Loucy (cell line): ENCODE results near the gene KSR2.
"Not testable (repeated sequence)": the region's sequence is repeated elsewhere in the genome, so short reads cannot be mapped to it uniquely, and the experiment has no call there.

Experiments used
- H2AFZ ChIP-seq: fragments of 200-600 bp; sonication (generic); 2 replicates; pipeline ENCODE4 v1.6.0; 2016; ENCODE audit warnings: antibody characterized with exemption, mild to moderate bottlenecking, low read length, moderate library complexity
- H3F3A ChIP-seq: fragments of 200-600 bp; 2 replicates; pipeline ENCODE4 v1.6.0; 2016; ENCODE audit warnings: antibody characterized with exemption, low read depth, mild to moderate bottlenecking
- H3K27me3 ChIP-seq: fragments of 200-600 bp; sonication (generic); 2 replicates; pipeline ENCODE4 v1.6.1; 2014; ENCODE audit warnings: low read length, mild to moderate bottlenecking; ENCODE audit not compliant: insufficient read depth, poor library complexity, severe bottlenecking
- H3K36me3 ChIP-seq: fragments of 200-600 bp; sonication (generic); 2 replicates; pipeline ENCODE4 v1.6.1; 2016; ENCODE audit warnings: low read length; ENCODE audit not compliant: insufficient read depth
- H3K4me1 ChIP-seq: fragments of 200-600 bp; sonication (generic); 2 replicates; pipeline ENCODE4 v1.5.1; 2014; ENCODE audit warnings: low read length, mild to moderate bottlenecking; ENCODE audit not compliant: insufficient read depth, poor library complexity, severe bottlenecking
- H3K4me2 ChIP-seq: fragments of 200-600 bp; sonication (generic); 2 replicates; pipeline ENCODE4 v1.6.0; 2014; ENCODE audit warnings: antibody characterized with exemption, low read length, low read depth, mild to moderate bottlenecking; ENCODE audit not compliant: poor library complexity, severe bottlenecking
- H3K4me3 ChIP-seq: fragments of 200-600 bp; sonication (generic); 2 replicates; pipeline ENCODE4 v1.5.1; 2014; ENCODE audit warnings: low read length, mild to moderate bottlenecking, mixed read lengths; ENCODE audit not compliant: poor library complexity, severe bottlenecking
- H3K79me2 ChIP-seq: fragments of 200-600 bp; sonication (generic); 2 replicates; pipeline ENCODE4 v1.6.1; 2014; ENCODE audit warnings: low read length; ENCODE audit not compliant: insufficient read depth
- H3K9ac ChIP-seq: fragments of 200-600 bp; sonication (generic); 2 replicates; pipeline ENCODE4 v1.6.0; 2014; ENCODE audit warnings: mild to moderate bottlenecking, low read depth, low read length, moderate library complexity; ENCODE audit not compliant: poor library complexity, severe bottlenecking
- H3K9me2 ChIP-seq: fragments of 200-600 bp; sonication (generic); replicated peaks from 2 replicates; pipeline ENCODE4 v1.6.1; 2016; ENCODE audit warnings: low read depth, low read length, mixed read lengths
- H3K9me3 ChIP-seq: fragments of 200-600 bp; sonication (generic); 2 replicates; pipeline ENCODE4 v1.6.1; 2014; ENCODE audit warnings: mild to moderate bottlenecking, antibody characterized with exemption, low read length, low read depth; ENCODE audit not compliant: insufficient read depth
- H4K20me1 ChIP-seq: fragments of 200-600 bp; sonication (generic); 2 replicates; pipeline ENCODE4 v1.6.0; 2014; ENCODE audit warnings: antibody characterized with exemption, low read length, mild to moderate bottlenecking; ENCODE audit not compliant: insufficient read depth, poor library complexity, severe bottlenecking
- CTCF ChIP-seq: fragments of 200-600 bp; sonication (generic); conservative IDR thresholded peaks from 2 replicates; pipeline ENCODE4 v1.5.1; 2014; ENCODE audit warnings: mild to moderate bottlenecking, antibody characterized with exemption, low read length
- EZH2phosphoT487 ChIP-seq: fragments of 200-600 bp; IDR thresholded peaks from 2 replicates; pipeline ENCODE4 v1.6.1; 2018; ENCODE audit warnings: antibody characterized with exemption, mild to moderate bottlenecking, moderate library complexity, borderline replicate concordance

Gene KSR2

DNA sequence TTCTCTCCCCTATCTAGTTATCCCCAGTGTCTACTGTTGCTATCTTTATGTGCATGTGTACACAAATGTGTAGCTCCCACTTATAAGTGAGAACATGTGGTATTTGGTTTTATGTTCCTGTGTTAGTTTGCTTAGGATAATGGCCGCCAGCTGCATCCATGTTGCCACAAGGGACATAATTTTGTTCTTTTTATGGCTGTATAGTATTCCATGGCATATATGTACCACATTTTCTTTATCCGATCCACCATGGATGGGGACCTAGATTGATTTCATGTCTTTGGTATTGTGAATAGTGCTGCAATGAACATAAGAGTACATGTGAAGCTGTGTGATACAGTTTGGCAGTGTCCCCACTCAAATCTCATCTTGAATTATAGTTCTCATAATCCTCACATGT lies 218.1 kb downstream of the KSR2 start:
- H3K4me1 ChIP-seq, result no peaks in the 10 kb centered on the region
- H3K4me3 ChIP-seq, result no peak overlapping the region
- no peak overlapping the region for H3K9ac ChIP-seq
- no peaks in the 10 kb centered on the region for H3K9me3 ChIP-seq
- no peaks in the 10 kb centered on the region for H3K36me3 ChIP-seq
- no peak overlapping the region for H3K4me2 ChIP-seq
- no peaks in the 10 kb centered on the region for H3F3A ChIP-seq
- H3K79me2 ChIP-seq, result no peaks in the 10 kb centered on the region
- H3K9me2 ChIP-seq, result no peaks in the 10 kb centered on the region
- H2AFZ ChIP-seq, result no peak overlapping the region
- TF ChIP-seq CTCF, result no peak
- TF ChIP-seq EZH2phosphoT487, result no peak
- H4K20me1 ChIP-seq, result no peaks in the 10 kb centered on the region
- H3K27me3 ChIP-seq, result no peaks in the 10 kb centered on the region

- no peaks in the 10 kb centered on the region for H3K9me2 ChIP-seq
- H3K79me2 ChIP-seq, result no peaks in the 10 kb centered on the region
- H3K27me3 ChIP-seq, result no peaks in the 10 kb centered on the region
- H3K36me3 ChIP-seq, result no peaks in the 10 kb centered on the region
- no peak overlapping the region for H3K9ac ChIP-seq
- H4K20me1 ChIP-seq, result no peaks in the 10 kb centered on the region
- H3K9me3 ChIP-seq, result no peaks in the 10 kb centered on the region
- H3K4me2 ChIP-seq, result no peak overlapping the region
- H3F3A ChIP-seq, result no peaks in the 10 kb centered on the region
- H3K4me3 ChIP-seq, result no peak overlapping the region
- TF ChIP-seq EZH2phosphoT487 (no peak), CTCF (no peak)
- H2AFZ ChIP-seq, result no peak overlapping the region
- H3K4me1 ChIP-seq, result no peaks in the 10 kb centered on the region
These were observed 219.4 kb downstream of the KSR2 start for GRCh38 chr12:117749431-117749830.

DNA sequence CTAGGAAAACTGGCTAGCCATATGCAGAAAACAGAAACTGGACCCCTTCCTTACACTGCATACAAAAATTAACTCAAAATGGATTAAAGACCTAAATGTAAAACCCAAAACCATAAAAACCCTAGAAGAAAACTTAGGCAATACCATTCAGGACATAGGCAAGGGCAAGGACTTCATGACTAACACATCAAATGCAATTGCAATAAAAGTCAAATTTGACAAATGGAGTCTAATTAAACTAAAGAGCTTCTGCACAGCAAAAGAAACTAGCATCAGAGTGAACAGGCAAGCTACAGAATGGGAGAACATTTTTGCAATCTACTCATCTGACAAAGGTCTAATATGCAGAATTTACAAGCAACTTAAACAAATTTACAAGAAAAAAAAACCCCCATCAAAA lies 222.4 kb downstream of the KSR2 start:
- H3K9ac ChIP-seq, H3K4me1 ChIP-seq, H2AFZ ChIP-seq, H3K36me3 ChIP-seq, H3K4me3 ChIP-seq, H3K27me3 ChIP-seq, H4K20me1 ChIP-seq, H3K4me2 ChIP-seq, H3F3A ChIP-seq, H3K9me2 ChIP-seq, H3K79me2 ChIP-seq, H3K9me3 ChIP-seq: not testable (repeated sequence)

DNA sequence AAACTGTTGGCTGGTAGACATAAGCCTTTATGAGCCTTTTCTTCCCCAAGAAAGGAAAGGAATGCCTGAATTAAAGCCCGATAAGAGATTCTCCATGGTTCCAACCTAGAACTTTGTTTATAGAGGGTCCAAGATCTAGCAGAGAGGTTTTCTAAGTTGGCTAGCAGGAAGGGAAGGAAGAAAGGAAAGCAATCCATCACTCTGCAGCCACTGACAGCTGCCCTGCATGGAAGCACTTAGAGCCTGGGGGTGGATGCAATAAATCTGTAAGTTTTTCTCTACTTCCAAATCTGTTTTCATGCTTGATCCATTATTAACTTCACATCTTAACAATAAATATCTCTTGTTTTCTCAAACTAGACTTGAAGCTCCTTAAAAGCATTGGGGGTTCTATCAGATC lies 224.4 kb downstream of the KSR2 start:
- TF ChIP-seq CTCF, result no peak
- TF ChIP-seq EZH2phosphoT487, result no peak
- Histone ChIP-seq H2AFZ (no peak overlapping the region), H3K9ac (no peak overlapping the region), H3K79me2 (no peaks in the 10 kb centered on the region), H3K9me3 (no peaks in the 10 kb centered on the region), H3F3A (no peaks in the 10 kb centered on the region), H3K4me1 (no peaks in the 10 kb centered on the region), H3K4me2 (no peak overlapping the region), H3K27me3 (no peaks in the 10 kb centered on the region), H3K36me3 (no peaks in the 10 kb centered on the region), H3K9me2 (no peaks in the 10 kb centered on the region), H4K20me1 (no peaks in the 10 kb centered on the region), H3K4me3 (no peak overlapping the region)
